Calu3 (cell line): ENCODE data around the gene SELENOS. TPM values are rescaled to one million over a fixed set of nuclear protein-coding genes. Genes with fewer than 3 reads are reported as not detected.
A peak's percentile ranks its signal among the peaks of the same experiment; 100 is the strongest.

Experiments used
- BruUV-seq: library from RNA; stranded (reverse); fragments of 400-500 nt; replicated peaks from 2 replicates; lab custom pipeline; 2021; lab: Mats Ljungman, UMichigan
- CTCF ChIA-PET: fragments of 300-600 bp; sonication (Branson Sonifier 250); formaldehyde crosslinking; loops from one replicate; lab custom pipeline; 2022; ENCODE audit warnings: antibody characterized with exemption; lab: Charles Lee
- DNase-seq: peaks from one replicate; pipeline ENCODE4 v3.0.0; 2022
- H3K27ac Mint-ChIP-seq: one replicate; pipeline ENCODE4 v1.8.0; 2022; ENCODE audit warnings: mixed read lengths; ENCODE audit not compliant: unreplicated experiment
- H3K27me3 Mint-ChIP-seq: one replicate; pipeline ENCODE4 v1.8.0; 2022; ENCODE audit warnings: mixed read lengths; ENCODE audit not compliant: unreplicated experiment
- H3K36me3 Mint-ChIP-seq: one replicate; pipeline ENCODE4 v1.8.0; 2022; ENCODE audit warnings: mild to moderate bottlenecking, moderate library complexity, mixed read lengths; ENCODE audit not compliant: insufficient read depth, unreplicated experiment
- H3K4me1 Mint-ChIP-seq: one replicate; pipeline ENCODE4 v1.8.0; 2022; ENCODE audit warnings: mild to moderate bottlenecking, low read depth, mixed read lengths; ENCODE audit not compliant: unreplicated experiment
- H3K4me3 Mint-ChIP-seq: one replicate; pipeline ENCODE4 v1.8.0; 2022; ENCODE audit warnings: mild to moderate bottlenecking, low read depth, moderate library complexity, mixed read lengths; ENCODE audit not compliant: unreplicated experiment
- H3K9me3 Mint-ChIP-seq: one replicate; pipeline ENCODE4 v1.8.0; 2022; ENCODE audit warnings: low read depth, mixed read lengths; ENCODE audit not compliant: unreplicated experiment
- intact Hi-C: fragments of 100-400 bp; cut with micrococcal nuclease; formaldehyde crosslinking; loops from one replicate; pipeline ENCODE4 v1.10.0; 2022; ENCODE audit not compliant: unreplicated experiment
- total RNA-seq: library from RNA; stranded (reverse); gene quantifications from 2 replicates; pipeline ENCODE4 v1.2.3, GENCODE V29; 2022
- TF ChIP-seq, protein P1 (sequence below): fragments of 200-600 bp; IDR thresholded peaks from one replicate; pipeline ENCODE4 v1.8.0; 2022; ENCODE audit warnings: antibody characterized with exemption; ENCODE audit not compliant: unreplicated experiment

SELENOS gene
- total RNA-seq, 1 experiment from 2014 or later, result 85.0 TPM

DNA sequence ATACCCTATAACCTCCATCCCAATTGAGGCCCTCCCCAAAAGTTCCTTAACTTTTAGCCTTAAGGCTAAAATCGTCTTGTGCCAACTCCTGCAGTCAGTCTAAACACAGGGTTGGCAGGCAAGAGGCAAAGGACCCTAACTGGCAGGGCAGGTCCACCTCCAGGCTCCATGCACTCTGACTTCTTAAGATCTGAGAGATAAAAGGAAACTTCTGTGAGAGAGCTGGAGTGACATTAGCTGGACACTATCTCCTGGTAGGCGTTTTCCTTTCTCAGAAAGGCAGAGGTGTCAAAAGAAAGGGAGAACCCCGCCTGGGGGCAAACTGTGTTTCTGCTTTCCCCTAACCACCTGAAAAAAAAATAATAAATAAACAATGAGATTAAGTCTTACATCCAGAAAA lies 29.0 kb downstream of the SELENOS start:
- Mint-ChIP-seq H3K4me1 (peaks cover 25% of the 10 kb centered on the region), H3K36me3 (peaks cover 34% of the 10 kb centered on the region), H3K27ac (no peak overlapping the region), H3K4me3 (no peak overlapping the region), H3K27me3 (peaks cover 7% of the 10 kb centered on the region), H3K9me3 (no peaks in the 10 kb centered on the region)
- TF ChIP-seq, protein P1, sequence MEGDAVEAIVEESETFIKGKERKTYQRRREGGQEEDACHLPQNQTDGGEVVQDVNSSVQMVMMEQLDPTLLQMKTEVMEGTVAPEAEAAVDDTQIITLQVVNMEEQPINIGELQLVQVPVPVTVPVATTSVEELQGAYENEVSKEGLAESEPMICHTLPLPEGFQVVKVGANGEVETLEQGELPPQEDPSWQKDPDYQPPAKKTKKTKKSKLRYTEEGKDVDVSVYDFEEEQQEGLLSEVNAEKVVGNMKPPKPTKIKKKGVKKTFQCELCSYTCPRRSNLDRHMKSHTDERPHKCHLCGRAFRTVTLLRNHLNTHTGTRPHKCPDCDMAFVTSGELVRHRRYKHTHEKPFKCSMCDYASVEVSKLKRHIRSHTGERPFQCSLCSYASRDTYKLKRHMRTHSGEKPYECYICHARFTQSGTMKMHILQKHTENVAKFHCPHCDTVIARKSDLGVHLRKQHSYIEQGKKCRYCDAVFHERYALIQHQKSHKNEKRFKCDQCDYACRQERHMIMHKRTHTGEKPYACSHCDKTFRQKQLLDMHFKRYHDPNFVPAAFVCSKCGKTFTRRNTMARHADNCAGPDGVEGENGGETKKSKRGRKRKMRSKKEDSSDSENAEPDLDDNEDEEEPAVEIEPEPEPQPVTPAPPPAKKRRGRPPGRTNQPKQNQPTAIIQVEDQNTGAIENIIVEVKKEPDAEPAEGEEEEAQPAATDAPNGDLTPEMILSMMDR, result no peak
- BruUV-seq, result TSS peak; percentile 2
- intact Hi-C loops, result no loop called here
- no peak for DNase-seq
- CTCF ChIA-PET, result no interaction called here

DNA sequence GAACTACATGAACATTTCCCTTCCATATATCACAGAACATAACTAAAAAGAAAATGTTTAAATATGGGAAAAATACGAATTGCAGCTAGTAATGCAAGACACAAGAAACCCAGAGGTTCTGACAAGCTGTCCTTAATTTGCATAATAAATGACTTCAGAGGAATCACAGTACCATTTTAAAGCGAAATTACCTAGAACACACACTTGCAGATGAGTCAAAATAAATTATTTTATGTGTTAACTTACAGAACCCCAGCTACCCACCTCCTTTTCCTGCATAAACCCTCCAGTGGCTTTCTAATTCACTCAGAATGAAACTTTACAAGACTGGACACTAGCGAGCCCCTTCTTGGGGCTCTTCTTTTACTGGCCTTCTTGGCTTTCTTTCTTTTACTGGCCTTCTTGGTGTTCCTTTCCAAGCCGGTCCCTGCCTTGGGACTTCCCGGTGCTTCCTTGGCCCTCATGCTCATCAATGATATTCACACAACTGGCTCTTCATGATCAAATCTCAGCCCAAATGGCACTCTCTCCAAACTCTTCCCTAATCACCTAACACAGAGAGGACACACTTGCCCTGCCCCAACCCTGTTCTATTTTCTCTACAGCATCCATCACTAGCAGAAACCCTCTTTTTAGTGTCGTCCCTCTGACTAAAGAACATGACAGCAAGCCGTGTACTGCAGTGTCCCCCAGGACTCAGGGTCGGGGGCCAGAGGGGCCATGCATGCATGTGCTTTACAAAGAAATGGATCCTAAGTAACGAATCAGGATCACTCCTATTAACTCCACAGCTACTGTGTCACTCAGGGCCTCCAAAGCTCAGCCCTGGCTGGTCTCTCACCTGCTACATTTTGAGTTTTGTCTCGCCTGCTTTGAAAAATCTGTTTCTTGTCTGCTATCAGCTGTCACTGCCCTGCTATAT lies 30.2 kb downstream of the SELENOS start:
- CTCF ChIA-PET, result interaction anchor here (1.0 kb wide), 1 partner anchor 25 kb away, joined by 3 read pairs; no protein-coding TSS in a partner anchor
- intact Hi-C loops, result no loop called here
- no peak overlapping the region for H3K27ac Mint-ChIP-seq
- no peaks in the 10 kb centered on the region for H3K27me3 Mint-ChIP-seq
- DNase-seq, result no peak
- TF ChIP-seq, protein P1, result no peak
- H3K36me3 Mint-ChIP-seq, result peaks cover 27% of the 10 kb centered on the region
- H3K4me3 Mint-ChIP-seq, result no peak overlapping the region
- no TSS peak for BruUV-seq
- H3K4me1 Mint-ChIP-seq, result peaks cover 27% of the 10 kb centered on the region
- H3K9me3 Mint-ChIP-seq, result no peaks in the 10 kb centered on the region

DNA sequence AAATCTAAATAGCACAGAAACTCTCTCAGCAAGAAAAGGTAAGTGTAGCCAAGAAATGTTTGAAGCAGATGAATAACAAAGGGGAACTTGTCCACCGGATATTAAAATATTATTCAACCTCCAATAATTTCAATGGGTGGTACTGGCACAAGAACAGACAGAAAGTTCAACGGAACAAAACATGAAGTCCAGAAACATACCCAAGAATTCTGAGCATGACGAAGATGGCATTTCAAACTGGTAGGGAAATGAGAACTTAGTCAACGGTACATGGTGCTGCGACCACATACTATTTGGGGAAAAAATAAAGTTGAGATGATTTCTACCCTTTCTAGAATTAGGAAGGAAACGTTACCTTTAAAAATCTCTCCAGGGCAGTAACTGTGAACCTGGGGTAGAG lies 30.9 kb downstream of the SELENOS start:
- TF ChIP-seq, protein P1, result no peak
- peaks cover 27% of the 10 kb centered on the region for H3K4me1 Mint-ChIP-seq
- no peak overlapping the region for H3K27ac Mint-ChIP-seq

DNA sequence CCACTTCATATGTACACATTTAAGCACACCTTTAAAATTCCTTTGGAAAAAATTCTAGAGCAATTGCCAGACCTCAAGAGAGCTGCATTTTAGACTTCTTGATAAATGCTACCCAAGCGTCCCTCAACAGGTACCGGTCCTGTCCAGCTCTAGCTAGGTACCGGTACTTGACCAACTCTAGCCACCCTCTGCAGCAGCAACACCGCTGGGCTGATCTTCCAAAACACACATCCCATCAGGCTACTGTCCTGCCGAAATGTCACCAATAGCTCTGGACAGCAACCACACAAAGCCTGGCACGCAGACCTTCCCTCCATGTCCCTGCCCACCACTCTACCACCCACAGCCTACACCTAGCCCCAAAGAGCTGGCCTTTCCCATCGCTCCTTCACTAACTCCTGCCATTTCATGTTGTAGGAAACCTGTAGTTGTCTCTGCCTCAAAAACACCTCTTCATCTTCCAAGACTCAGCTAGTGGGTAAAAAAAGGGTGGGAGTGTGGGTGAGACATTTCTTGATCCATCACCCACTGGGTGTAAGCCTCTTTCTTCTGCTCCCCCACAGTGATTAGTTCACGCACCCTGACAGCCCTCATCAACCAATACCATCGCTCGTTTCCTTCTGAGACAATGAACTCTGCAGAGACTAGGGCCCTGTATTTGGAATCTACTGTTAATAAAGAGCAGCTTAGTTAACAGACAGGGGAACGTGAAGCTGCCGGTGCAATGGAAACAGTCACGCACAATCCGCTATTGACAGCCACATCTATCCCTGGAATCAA lies 32.2 kb downstream of the SELENOS start:
- CTCF ChIA-PET, result no interaction called here
- no peak for DNase-seq
- peaks cover 12% of the 10 kb centered on the region for H3K36me3 Mint-ChIP-seq
- no peak overlapping the region for H3K4me3 Mint-ChIP-seq
- H3K27ac Mint-ChIP-seq, result no peak overlapping the region
- TF ChIP-seq, protein P1, result no peak
- H3K9me3 Mint-ChIP-seq, result no peaks in the 10 kb centered on the region
- no peaks in the 10 kb centered on the region for H3K27me3 Mint-ChIP-seq
- BruUV-seq, result no TSS peak
- H3K4me1 Mint-ChIP-seq, result peaks cover 22% of the 10 kb centered on the region
- intact Hi-C loops, result no loop called here

More for the DNA sequence above, 30.9 kb downstream of the SELENOS start:
- Mint-ChIP-seq H3K4me3 (no peak overlapping the region), H3K36me3 (peaks cover 22% of the 10 kb centered on the region), H3K27me3 (no peaks in the 10 kb centered on the region), H3K9me3 (no peaks in the 10 kb centered on the region)
- CTCF ChIA-PET, result no interaction called here
- BruUV-seq, result no TSS peak
- no peak for DNase-seq
- intact Hi-C loops, result no loop called here
